Stimulated activated CD4-positive, alpha-beta T cell treated with anti-CD3 and anti-CD28 coated beads, TNF-alpha, amount 100 ng/mL, for 1 hour (primary cell): ENCODE results near the gene LCP2.
"Not testable (repeated sequence)": the region's sequence is repeated elsewhere in the genome, so short reads cannot be mapped to it uniquely, and the experiment has no call there.

Experiments
- DNase-seq, 3 donors: peaks; one replicate each; pipeline ENCODE4 v3.0.0-alpha.2; 2020; ENCODE audit warnings: low read depth in 3 of 3, low spot score in 1 of 3

The LCP2 gene

GRCh38 chr5:170251462-170251861 is 46.1 kb downstream of the LCP2 start:
- DNase-seq, result no peak

DNA sequence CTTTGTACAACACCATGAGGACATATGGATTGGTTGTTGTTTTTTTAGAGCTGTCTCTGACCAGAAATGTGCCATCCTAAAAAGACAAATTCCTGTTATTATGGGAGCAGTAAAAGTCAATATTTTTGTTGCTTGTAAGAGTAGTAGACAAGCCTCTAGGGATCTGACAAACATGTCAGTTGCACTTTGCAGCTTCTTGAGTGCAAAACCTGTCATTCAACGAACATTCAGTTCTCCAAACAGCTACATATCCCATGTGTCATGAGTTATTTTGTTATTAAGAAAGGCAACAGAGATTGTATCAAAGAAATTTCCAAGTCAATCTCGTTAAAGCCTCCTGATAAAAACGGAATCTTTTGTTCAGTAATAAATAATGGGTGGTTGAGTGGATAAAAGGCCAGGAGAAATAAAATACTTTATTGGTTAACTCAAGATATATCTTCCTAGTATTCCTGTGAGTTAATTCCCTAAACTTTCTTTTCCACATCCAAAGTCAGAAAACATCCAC is 46.7 kb downstream of the LCP2 start:
- no peak for DNase-seq

GRCh38 chr5:170249355-170249754 is 48.2 kb downstream of the LCP2 start:
- no peak for DNase-seq

DNA sequence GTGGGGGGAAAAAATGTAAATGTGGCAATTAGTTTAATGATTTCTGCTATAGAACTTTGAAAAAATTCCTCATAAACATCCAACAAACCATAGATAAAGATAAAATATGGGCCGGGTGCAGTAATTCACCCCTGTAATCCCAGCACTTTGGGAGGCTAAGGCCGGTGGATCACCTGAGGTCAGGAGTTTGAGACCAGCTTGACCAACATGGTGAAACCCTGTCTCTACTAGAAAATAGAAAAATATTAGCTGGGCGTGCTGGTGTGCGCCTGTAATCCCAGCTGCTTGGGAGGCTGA is 48.7 kb downstream of the LCP2 start:
- not testable (repeated sequence) for DNase-seq

DNA sequence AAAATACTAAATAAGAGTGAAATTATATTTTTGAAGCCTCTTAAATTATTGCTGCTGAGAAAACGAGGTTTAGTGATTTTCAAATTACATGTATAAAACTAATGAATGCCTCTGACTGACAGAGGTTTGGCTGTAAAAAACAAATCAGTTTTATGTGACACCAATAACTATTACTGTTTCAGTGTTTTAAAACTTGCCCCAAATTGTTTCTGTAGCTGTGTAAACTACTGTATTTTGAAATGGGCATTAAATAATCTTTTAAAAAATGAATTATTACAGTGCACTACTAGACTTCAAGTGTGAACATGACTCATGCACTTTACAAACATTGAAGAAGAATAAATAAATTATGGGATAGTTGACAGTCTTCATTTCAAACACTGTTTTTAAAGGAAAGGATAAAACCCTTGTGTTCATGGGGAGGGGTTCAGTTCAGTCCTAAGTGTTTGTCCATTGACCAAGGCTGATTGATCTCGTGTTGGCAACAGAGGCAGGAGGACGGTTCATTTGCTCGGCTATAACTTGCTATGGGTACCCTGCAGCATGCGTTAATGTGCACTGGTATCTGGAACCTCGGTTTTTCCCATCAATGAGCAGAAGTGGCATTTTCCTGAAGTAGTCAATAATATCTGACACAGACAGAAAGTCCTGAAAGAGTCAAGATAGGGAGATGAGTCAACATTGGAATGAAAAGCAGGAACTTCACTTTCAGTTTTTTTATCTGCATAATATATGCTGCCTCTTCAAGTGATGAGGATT is 49.2 kb downstream of the LCP2 start:
- DNase-seq, result no peak

- no peak for DNase-seq
Measured at GRCh38 chr5:170247363-170247762, 50.2 kb downstream of the LCP2 start.

GRCh38 chr5:170246126-170246870 is 51.3 kb downstream of the LCP2 start:
- no peak for DNase-seq

DNA sequence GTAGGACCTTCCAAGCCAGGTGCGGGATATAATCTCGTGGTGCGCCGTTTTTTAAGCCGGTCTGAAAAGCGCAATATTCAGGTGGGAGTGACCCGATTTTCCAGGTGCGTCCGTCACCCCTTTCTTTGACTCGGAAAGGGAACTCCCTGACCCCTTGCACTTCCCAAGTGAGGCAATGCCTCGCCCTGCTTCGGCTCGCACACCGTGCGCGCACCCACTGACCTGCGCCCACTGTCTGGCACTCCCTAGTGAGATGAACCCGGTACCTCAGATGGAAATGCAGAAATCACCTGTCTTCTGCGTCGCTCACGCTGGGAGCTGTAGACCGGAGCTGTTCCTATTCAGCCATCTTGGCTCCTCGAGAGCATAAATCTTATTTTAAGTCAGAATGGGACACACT is 52.1 kb downstream of the LCP2 start:
- not testable (repeated sequence) for DNase-seq

- DNase-seq, result no peak
Measured at GRCh38 chr5:170238456-170239196, 59.0 kb downstream of the LCP2 start.

- no peak for DNase-seq
Measured at GRCh38 chr5:170235876-170236864, 61.4 kb downstream of the LCP2 start.

DNA sequence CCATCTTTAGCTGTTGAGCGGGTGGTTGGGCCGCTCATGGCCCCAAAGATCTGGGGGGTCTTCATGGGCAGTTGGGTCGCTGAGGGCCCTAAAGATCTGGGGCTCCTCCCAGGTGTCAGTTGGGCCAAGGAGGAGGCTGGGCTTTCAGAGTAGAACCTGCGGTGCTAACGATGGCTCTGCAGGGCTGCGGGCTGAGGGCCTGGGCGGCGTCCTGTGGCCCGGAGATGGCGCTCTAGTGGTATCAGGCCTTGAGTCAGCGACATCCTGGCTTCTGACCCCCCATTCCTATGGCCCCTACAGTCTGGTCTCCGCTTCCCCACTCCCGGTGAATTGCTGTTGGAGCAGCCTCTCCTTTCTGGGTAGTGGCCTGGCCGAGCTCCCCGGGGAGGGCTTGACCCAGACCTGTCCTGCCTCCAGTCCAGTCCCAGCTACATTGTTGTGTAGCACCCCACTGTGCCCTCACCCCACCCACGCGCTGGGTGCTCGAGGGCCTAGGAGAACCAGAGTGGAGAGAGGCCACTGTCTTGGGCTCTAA is 64.2 kb downstream of the LCP2 start:
- no peak for DNase-seq

- DNase-seq, result no peak
Measured at GRCh38 chr5:170232786-170233185, 64.8 kb downstream of the LCP2 start, which contains the start of gene C5orf58. Gene C5orf58, plus strand, starts transcription at chr5:170232985. Its CDS starts 1,992 bp downstream, at chr5:170234977.

- DNase-seq, result no peak
Measured at GRCh38 chr5:170228762-170229435, 68.7 kb downstream of the LCP2 start.

- no peak for DNase-seq
Measured at GRCh38 chr5:170226661-170227060, 70.9 kb downstream of the LCP2 start.

- no peak for DNase-seq
Measured at GRCh38 chr5:170226129-170226615, 71.4 kb downstream of the LCP2 start.

DNA sequence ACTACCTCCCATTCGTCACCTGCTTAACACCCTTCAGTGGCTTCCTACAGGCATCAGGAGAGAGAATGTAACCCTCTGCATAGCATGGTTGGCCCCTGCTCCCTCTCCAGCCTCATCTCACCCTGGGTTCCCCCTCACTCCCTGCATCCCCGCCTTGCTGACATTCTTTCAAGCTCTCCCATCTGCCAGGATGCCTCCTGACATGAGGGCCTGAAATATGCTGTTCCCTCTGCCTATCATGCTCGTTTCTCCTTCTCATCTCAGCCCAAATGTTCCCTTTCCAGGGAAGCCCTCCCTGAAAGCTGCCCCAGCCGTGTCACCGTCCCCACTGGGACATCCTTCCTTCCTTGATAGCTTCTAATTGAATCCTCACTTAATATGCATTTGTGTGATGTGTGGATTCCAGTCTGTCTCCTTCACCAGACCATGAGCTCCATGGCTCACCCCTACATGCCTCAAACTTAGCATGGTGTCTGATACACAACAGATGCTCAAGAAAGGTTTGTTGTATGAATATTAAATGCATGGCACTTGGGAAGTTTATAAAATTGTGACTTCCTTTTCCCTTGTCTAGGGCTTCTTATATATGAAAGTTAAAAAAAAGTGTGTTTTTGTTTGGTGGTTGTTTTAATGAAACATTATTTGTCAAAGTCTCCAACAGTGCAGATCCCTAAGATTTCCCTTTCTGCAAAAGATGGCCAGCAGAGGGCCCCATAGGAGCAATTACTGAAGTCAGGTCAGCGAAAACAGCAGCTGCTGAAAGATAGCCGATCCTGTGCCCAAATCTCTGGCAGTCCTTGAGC is 72.0 kb downstream of the LCP2 start:
- peak; percentile 27 to 62 (median 59) for DNase-seq

DNA sequence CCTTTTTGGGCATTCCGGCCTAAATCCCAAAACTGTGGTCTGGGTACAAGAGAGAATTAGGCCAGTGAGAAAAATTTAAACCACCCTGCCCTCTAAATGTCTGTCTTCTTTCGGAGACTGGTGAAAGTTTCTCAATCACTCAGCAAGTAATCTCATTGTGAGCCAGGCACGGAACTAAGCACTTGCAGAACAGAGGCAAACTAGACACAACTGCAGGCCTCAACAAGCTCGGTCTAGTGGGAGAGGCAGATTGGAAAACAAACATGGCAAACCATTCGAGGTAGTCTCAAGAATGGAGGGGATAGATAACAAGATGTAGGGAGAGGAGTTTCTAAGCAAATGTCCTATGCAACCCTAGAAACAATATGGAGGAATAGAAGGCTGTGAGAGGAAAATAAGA is 73.7 kb downstream of the LCP2 start:
- no peak for DNase-seq

GRCh38 chr5:170223360-170223759 is 74.2 kb downstream of the LCP2 start:
- no peak for DNase-seq

GRCh38 chr5:170221327-170221741 is 76.2 kb downstream of the LCP2 start:
- no peak for DNase-seq
